ENCODE measurements around the gene ISG20L2.
A peak's percentile ranks its signal among the peaks of the same experiment; 100 is the strongest.

ISG20L2 gene

DNA sequence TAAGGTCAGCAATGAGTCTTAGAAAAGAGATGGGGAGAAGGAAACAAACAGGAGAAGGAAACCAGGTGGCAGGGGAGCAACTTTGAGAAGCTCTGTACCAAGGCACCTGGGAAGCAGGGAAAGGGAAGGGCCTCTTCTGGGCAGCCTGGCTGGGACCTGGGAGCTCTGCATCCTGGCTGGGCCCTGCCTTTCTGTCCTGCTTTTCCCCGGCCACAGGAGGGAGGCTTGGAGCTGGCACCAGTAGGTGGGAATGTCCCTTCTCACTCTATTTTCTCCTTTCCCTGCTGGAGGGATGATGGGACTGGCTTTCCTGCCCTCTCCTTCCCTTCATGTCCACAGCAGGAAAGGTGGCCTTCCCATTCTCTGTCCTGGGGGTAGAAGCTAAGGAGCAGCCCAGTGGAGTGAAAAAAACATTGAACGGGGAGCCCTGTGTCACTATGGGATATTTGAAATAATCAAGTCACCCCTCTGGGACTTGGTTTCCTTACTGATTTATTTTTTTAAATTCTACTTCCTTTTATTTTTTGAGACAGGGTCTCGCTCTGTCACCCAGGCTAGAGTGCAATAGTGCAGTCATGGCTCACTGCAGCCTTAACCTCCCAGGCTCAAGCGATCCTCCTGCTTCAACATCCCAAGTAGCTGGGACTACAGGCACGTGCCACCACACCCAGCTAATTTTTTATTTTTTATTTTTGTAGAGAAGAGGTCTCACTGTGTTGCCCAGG, 46.2 kb downstream of the ISG20L2 start:
- DNase-seq, result no peak

DNA sequence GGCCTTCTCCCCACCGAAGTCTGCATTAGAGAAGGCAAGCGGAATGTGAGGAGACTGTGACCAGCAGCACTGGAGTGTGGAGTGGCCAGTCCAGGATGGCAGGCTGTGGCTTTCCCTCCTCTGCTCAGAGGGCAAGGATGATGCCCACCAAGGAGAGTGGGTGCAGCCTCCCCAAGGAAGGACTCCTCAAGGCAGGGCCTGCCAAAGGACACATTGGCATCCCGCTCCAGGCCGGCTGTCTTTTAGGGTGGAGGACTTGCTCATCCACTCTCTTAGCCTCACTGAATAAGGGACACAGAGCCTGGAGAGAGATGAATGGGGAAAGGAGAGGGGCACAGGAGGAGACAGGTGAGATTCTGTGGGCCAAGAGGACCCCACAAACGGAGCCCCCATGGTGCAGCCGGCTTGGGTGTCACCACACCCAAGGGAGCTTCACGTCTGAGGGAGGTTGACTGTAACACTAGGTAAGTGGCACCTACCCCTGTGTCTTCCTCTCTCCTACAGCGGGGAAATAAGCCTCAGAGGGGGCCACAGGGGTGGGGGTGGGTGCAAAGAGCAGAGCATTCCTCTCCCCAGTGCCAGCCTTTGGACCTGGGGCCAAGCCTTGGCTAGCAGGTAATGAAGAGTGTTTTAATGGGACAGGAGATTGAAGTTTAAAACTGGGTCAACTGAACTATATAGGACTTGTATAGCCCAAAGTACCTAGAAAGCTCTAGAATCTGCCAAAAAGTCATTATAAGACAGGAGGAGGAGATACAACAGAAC, 47.2 kb downstream of the ISG20L2 start:
- no peak for DNase-seq

DNA sequence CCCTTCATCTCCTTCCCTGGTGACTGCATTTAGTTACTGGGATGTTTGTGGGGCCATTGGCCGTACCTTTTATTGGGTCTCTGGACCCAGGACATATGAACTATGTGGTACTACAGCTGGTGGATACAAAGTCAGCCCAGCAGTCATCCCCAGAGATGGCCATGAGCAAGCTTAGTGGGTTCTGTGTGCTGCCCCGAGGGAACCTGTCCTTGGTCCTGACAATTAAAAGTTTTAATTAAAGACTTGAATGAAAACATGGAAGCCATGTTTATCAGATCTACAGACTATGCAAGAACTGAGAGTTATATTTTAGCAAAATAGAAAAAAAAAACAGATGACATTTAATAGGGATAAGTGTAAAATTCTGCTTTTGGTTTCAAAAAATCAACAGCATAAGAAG, 48.5 kb downstream of the ISG20L2 start:
- DNase-seq, result no peak

DNA sequence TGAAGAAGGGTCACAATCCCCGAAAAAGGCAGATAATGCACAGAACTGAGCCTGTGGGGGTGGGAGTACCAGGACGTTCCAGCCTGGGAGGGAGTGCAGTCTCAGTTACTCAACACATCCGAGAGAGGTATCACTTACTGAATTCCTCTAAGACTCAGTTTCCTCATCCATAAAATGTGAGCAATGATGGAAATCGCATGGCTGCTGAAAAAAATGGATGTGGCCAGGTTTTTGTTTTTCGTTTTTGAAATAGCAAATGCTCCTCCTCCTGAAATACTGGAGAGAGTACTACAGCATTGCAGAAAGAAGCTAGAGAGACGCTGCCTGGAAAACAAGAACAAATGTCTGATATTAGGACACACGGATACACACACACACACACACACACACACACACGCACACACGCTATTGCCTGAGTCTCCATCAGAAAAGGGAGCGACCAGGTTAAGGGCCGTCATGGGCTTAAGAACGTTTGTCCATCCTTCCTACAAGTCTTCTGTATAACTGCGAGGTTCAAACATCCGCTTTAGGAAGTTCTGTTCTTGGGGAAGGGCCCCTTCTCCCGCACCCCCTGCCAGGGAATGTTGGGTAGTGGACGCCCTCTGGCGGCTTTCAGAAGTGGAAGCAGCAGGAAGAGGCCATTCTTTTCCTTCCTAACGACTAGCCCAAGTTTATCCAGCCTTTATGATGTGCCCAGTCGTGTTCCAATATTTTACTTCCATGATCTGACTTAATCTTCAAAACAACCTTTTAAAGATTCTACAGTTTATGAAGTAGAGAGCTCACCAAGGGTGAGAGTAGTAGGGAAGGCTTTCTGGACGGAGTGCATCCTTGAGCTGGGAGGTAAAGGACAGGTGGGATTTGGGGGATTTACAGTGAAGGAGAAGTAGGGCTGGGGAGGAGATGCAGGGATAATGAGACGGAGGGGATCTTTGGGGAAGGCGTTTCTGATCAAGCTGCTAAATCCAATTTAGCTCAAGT, 50.7 kb downstream of the ISG20L2 start:
- DNase-seq, result peak; percentile 16

DNA sequence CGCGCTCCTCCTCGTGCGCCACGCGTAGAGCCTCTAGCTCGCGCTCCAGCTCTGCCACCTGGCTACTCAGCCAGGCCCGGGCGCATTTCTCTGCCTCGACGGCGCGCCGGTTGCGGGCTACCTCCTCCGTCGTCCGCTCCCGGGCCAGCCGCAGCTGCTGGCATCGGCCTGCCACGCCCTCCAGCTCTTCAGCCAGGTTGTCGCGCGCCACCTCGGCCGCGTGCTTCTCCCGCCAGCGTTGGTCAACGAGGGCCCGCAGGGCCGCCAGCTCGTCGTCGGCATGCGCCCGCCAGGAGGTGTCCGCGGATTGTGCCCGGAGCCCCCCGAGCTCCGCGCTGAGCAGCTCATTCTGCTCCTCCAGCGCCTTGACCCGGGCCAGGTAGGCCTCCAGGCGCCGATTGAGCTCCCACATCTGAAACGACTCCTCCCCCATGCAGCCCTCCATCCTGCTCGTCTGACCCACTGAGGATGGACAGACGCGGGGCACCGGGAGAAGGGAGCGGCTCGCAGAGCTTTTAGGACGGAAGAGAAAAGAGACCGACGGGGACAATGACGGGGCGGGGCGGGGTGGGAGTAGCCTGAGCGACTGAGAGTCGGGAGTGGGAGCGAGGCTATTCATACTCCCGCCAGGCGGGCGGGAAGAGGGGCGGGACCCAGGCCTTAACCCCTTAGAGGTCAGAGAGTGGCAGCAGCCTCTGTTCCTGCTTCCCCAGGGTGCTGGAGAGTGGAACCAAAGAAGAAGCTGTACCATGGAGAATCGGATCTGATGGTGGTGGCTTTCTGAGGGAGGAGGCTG, 51.5 kb downstream of the ISG20L2 start, which contains the start of gene NES:
Gene NES (minus strand): TSS at position 588 of the 796 bp plus-strand sequence. CDS start 143 bp downstream, at position 445.
- DNase-seq, result peak; percentile 39

DNA sequence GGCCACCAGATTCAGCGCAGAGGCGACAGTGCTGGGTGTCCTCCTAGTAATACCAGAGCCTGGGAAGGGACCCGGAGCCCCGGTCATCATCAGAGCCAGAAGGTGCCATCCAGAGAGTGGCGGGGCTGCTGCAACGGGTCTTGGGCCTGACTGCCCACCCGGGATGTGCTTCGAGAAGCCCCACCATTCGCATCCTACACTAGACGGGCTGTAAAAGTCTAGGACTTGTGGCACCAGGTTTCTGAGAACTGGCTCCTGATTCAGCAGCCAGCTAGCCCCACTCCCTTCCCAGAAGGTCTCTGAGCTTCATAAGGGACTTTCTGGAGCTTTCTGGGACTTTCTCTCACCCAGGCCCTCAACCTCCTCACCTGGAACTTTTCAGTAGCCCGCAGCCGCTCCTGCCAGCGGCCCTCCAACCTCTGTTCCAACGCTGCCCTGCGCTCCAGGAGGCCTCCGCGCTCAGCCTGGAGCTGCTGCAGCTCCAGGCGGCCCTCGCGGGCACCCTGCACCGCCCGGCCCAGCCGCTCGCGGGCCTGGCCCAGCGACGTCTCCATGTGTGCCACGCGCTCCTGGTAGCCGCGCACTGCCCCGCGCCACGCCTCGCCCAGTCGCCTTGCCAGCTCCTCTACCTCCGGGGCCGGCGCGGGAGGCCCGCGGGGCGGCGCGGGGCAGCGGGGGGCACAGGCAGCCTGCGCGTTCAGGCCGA, 52.3 kb downstream of the ISG20L2 start:
- DNase-seq, result no peak

DNA sequence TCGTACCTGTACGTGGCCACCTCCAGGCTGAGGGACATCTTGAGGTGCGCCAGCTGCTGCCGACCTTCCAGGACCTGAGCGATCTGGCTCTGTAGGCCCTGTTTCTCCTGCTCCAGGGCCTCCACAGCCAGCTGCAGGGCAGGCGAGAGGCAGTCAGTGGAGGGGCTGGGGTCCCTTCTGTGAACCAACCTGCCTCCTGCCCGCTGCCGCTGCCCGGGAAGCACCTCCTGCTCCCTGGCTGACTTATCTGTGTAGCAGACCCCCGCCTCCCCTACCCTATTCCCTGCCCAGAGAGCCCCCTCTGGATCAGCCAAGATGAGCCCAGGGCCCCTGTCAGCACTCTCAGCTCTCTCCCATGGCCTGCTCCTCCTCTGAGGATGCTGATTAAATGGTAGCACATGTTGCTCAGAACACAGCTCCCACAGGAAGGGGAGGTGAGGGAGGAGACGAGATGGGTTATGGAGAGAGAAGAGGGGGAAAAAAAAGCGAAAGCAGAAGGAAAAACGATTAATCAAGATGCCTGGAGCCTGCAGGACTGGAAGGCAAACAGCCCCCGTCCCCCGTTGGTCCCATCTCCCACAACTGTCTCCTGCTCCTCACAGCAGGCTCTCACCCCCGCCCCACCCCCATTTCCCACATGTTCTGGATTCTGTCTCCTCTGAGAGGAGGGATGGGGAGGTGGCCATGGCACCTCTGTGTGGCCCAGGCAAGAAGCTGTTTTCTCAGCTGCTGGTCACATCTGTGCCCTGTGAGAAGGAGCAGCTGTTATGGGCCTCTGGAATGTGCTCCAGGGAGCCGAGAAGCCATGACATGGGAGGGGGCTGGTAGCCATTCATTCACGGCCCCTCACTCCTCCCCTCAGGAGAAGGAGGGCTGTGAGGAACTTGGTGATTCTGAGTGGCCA, 53.1 kb downstream of the ISG20L2 start:
- DNase-seq, result no peak

DNA sequence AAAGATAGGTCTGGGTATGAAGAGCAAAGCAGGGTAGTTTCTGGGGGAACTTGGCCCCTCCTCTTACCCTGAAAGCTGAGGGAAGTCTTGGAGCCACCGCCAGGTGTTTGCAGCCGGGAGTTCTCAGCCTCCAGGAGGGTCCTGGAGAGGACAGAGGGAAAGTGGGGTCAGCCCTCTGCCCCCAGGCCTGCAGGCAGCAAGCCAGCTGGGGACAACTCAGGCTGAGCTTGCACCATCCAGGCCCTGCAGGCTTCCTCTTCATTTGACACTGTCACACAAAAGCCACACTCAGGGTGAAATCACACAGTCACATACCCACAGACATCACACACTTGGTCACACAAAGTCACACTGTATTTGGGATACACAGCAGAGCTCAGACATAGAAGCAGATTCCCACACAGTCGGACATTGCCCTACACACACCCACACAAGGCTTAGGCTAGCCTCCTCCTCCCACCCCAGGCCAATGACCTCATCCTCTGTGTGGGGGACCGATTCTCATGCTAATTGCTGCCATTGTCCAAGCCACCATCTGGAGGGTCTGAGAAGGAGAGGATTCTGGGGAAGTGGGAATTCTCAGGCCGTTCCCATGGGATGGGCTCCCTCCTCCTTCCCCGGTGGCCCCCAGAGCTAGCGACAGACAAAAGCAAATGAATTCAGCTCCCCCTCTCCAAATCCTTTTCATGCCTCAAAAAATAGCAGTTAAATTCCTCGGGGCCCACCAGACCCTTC, 55.0 kb downstream of the ISG20L2 start:
- DNase-seq, result no peak

All from NCI-H2029 (cell line).